HG02870 (cell line): Measurements from ENCODE around the gene ALDH3A1.

Source experiments
- ATAC-seq: cut with Tn5 transposase; IDR thresholded peaks from one replicate; pipeline ENCODE4 v1.9.1; 2021; ENCODE audit warnings: mild to moderate bottlenecking, moderate library complexity; ENCODE audit not compliant: unreplicated experiment

Gene ALDH3A1

DNA sequence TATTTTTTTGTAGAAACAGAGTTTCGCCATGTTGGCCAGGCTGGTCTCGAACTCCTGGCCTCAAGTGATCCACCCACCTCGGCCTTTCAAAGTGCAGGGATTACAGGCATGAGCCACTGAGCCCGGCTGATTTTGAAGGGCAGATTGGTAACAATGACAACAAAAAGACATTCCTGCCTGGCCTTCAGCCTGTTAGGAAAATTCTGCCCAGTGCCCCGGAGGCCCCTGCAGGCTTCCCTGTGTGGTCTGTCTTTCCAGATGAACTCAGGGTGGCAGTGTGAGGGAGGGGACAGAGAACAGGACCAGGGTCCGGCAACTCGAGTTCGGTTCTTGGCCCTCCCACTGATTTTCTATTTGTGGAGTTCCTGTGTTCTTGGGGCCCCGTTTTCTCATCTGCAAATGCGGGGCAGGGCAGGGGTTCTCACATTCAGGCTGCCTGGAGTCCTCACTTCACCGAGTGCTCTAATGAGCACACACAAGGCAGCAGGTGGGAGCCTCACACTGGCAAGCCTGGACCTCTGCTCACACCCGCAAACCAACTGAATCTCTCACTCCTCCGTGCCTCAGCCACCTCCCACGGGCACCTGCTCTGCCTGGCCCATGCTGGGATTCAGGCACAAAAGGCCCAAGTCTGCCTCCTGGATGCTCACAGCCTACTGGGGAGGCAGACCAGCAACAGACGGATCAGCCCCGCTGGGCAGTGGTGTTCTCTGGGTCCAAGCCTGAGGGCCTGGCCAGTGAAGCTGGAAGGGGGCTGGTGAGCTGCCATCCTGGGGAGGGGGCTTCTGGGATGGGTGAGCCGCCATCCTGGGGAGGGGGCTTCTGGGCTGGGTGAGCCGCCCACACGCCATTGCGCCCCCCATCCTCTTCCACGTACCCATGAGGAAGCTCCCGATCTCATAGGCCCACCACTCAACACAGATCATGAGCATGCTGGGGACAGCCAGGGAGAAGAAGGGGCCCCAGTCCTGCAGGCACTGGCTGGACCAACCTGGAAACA is 42.0 kb downstream of the ALDH3A1 start:
- ATAC-seq: no peak

DNA sequence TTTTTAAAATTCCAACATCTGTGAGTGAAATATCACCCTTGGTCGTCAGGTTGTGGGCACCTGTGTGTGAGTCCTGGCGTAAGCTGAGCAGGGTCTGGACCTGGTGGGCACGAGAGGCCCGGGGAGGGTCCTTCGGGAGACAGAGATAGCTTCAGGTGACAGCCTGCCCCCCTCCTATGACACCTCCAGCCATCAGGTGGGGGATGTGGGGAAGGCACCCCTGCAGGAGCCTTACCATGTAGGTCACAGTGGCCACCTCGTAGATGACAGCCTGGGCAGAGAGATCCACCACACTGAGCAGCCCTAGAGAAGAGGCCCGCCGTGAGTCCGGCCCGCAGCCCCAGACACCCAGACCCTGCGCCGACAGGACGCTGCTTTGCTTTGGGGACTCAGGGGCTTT is 42.9 kb downstream of the ALDH3A1 start:
- ATAC-seq: no peak

DNA sequence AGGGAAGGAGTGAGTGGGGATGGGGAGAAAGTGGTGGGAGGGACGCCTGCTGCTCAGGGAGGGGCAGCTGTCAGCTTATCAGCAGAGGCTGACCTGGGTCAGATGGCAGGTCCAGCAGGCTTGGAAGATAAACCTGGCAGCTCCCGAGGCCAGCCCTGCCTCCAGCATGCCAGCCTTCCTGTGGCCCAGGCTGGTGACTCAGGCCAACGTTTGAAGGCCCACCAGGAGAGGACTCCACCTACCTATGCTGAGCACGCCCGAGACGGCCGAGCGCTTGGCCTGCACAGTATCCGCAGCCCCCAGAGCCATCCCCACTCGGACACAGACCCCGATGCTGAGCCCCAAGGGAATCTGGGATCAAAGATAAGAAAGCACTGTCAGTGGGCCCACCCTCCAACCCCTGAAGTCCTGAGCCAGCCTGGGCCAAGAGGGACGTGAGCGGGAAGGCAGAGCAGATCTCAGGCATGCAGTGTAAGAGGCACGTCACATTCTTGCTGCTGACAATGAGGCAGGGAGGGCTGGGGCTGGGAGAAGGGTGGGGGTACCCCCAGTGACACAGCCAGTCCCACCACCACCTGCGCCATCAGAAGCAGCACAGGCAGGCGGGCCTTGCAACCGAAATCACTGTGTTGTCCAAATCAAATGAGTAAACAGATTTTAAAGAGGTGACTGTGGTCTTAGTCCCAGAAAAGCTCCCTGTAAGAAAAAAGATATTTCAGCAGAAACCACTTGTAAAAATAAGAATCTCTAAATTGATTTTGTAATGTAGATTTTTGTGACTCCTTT is 44.1 kb downstream of the ALDH3A1 start:
- ATAC-seq: no peak

DNA sequence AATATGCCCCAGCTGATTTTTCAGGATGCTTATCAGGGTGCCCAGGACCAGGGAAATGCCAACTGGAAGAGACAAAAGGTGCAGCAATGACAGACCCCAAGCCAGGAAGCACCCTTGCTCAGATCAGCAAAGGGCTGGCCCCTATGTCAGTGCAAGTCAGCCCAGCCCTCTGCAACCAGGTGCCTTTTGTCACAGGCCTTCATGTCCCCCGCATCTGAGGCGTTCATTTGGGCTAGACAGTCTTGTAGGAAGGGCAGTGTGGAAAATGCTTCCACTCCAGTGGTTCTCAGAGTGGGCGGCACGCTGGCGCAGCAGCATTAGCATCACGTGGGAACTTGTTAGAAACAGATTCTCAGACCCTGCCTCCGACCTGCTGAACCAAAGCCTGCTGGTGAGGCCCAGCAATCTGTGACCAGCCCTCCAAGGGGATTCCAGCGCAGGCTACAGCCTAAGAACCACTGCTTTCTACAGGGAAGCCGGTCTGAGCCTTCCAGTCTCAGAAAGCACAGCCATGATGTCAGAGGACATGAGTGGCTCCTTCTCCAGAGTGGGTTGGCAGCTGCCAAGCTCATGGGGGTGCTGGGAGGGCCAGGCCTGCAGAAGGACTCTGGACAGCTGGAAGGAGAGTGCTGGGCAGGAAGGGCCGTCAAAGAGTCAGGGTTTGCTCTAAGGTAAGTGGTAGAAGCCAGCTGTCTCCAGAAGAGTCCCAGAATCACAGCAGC is 44.8 kb downstream of the ALDH3A1 start:
- no peak for ATAC-seq

DNA sequence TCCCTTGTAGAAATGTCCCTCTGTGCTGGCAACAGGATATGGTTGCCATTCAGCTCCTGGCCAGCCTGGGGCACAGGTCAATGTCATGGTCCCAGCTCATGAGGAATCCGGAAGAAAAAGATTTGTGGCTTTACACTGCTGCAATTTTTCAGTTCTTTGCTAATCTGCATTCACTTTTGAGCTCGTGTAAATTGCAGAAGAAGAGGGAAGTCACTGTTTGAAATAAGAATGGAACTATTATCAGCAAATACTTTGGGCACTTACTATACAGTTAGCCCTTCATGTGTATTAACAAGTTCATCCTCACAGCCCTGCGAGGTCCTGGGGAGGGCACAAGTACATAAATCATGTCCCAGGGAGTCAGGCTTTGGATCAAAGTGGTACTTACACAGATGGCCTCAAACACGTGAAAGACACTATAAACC is 45.9 kb downstream of the ALDH3A1 start:
- ATAC-seq: no peak
